B cell (primary cell): ENCODE measurements around the gene SSBP2. TPM values are rescaled to one million over a fixed set of nuclear protein-coding genes. Genes with fewer than 3 reads are reported as not detected.

Source experiments
- ATAC-seq: fragments of 200-7000 bp; cut with Tn5 transposase; one replicate; pipeline ENCODE4 v1.10.0; 2021; ENCODE audit warnings: low read depth, mild to moderate bottlenecking, moderate number of reproducible peaks, moderate library complexity
- CTCF ChIA-PET: fragments of 350-600 bp; sonication (Branson Sonifier 250); formaldehyde crosslinking; loops from one replicate; lab custom pipeline; 2021; ENCODE audit warnings: antibody characterized with exemption, inconsistent platforms; lab: Charles Lee
- POLR2A ChIA-PET: fragments of 350-600 bp; sonication (Branson Sonifier 250); formaldehyde crosslinking; loops from one replicate; lab custom pipeline; 2021; ENCODE audit warnings: antibody characterized with exemption; lab: Charles Lee
- DNase-seq: peaks from one replicate; pipeline ENCODE4 v3.0.0; 2013
- H2AFZ ChIP-seq: 2 replicates; pipeline ENCODE4 v1.6.1; 2012; ENCODE audit warnings: mild to moderate bottlenecking, low read depth, low read length; ENCODE audit not compliant: insufficient read depth, poor library complexity, severe bottlenecking
- H3K27ac ChIP-seq, 2 donors: 1 replicate in 1 of 2; 2 replicates in 1 of 2; pipeline ENCODE4 v1.5.1; 2012 to 2013; ENCODE audit warnings: low read length in 2 of 2, mild to moderate bottlenecking in 2 of 2, moderate library complexity in 1 of 2
- H3K27me3 ChIP-seq, 4 experiments: fragments of 200-600 bp in 1 of 4; sonication (generic) in 1 of 4; replicated peaks in 1 of 4; 1 replicate in 2 of 4; 2 replicates in 2 of 4; pipeline versions ENCODE4 v1.6.1 to v1.7.0; 2013 to 2016; ENCODE audit warnings: low read length in 3 of 4, mild to moderate bottlenecking in 2 of 4, mixed read lengths in 1 of 4, moderate library complexity in 1 of 4; ENCODE audit not compliant: insufficient read depth in 4 of 4, control insufficient read depth in 3 of 4; ENCODE audit errors: control extremely low read depth in 1 of 4
- H3K36me3 ChIP-seq, 2 experiments: replicated peaks in 1 of 2; 1 replicate in 1 of 2; 2 replicates in 1 of 2; pipeline versions ENCODE4 v1.6.1 to v1.7.1; 2013; ENCODE audit warnings: low read length in 1 of 2; ENCODE audit not compliant: insufficient read depth in 2 of 2, control insufficient read depth in 1 of 2; ENCODE audit errors: control extremely low read depth in 1 of 2, extremely low read depth in 1 of 2
- H3K4me1 ChIP-seq, 2 donors: fragments of 200-600 bp in 1 of 2; sonication (generic) in 1 of 2; 1 replicate in 1 of 2; 2 replicates in 1 of 2; pipeline versions ENCODE4 v1.5.1 to v1.6.1; 2013 to 2017; ENCODE audit warnings: low read length in 2 of 2; ENCODE audit not compliant: control insufficient read depth in 2 of 2, insufficient read depth in 2 of 2
- H3K4me2 ChIP-seq: replicated peaks from 2 replicates; pipeline ENCODE3; 2012; ENCODE audit warnings: mild to moderate bottlenecking, low read depth, low read length; ENCODE audit not compliant: poor library complexity, severe bottlenecking
- H3K4me3 ChIP-seq, 5 experiments: fragments of 200-600 bp in 1 of 5; sonication (generic) in 1 of 5; 1 replicate in 3 of 5; 2 replicates in 2 of 5; pipeline versions ENCODE4 v1.5.1 to v1.7.0; 2011 to 2016; ENCODE audit warnings: low read length in 4 of 5, mild to moderate bottlenecking in 4 of 5, low read depth in 2 of 5, control low read depth in 1 of 5, moderate library complexity in 1 of 5; ENCODE audit not compliant: insufficient read depth in 1 of 5; ENCODE audit errors: control extremely low read depth in 1 of 5, extremely low read depth in 1 of 5
- H3K79me2 ChIP-seq: fragments of 200-600 bp; sonication (generic); one replicate; pipeline ENCODE4 v1.6.0; 2016; ENCODE audit warnings: low read length; ENCODE audit not compliant: control insufficient read depth, insufficient read depth
- H3K9ac ChIP-seq: fragments of 200-600 bp; sonication (generic); 2 replicates; pipeline ENCODE4 v1.6.1; 2017; ENCODE audit warnings: mild to moderate bottlenecking, low read length, moderate library complexity
- H3K9me3 ChIP-seq, 3 donors: one replicate each; pipeline versions ENCODE4 v1.6.1 to v1.7.1; 2013; ENCODE audit warnings: low read length in 2 of 3; ENCODE audit not compliant: control insufficient read depth in 2 of 3, insufficient read depth in 1 of 3; ENCODE audit errors: control extremely low read depth in 1 of 3
- H4K20me1 ChIP-seq: 2 replicates; pipeline ENCODE4 v1.6.0; 2012; ENCODE audit warnings: mild to moderate bottlenecking, low read length; ENCODE audit not compliant: insufficient read depth, control insufficient read depth, poor library complexity, severe bottlenecking
- H3K27ac Mint-ChIP-seq: one replicate; pipeline ENCODE4 v1.8.0; 2021; ENCODE audit warnings: mixed read lengths
- H3K27me3 Mint-ChIP-seq: one replicate; pipeline ENCODE4 v1.8.0; 2021; ENCODE audit warnings: mixed read lengths
- H3K4me1 Mint-ChIP-seq: one replicate; pipeline ENCODE4 v1.8.0; 2021; ENCODE audit warnings: mixed read lengths
- H3K4me3 Mint-ChIP-seq: one replicate; pipeline ENCODE4 v1.8.0; 2021; ENCODE audit warnings: mixed read lengths
- H3K9me3 Mint-ChIP-seq: one replicate; pipeline ENCODE4 v1.8.0; 2022; ENCODE audit warnings: mixed read lengths; ENCODE audit not compliant: insufficient read depth
- EZH2 ChIP-seq: IDR thresholded peaks from 2 replicates; pipeline ENCODE4 v1.6.1; 2012; ENCODE audit warnings: borderline replicate concordance, low read depth, mild to moderate bottlenecking, moderate library complexity, low read length; ENCODE audit not compliant: insufficient read depth, poor library complexity, severe bottlenecking
- WGBS: methylation state at CpG from one replicate; pipeline ENCODE4 v1.1.5; 2013; ENCODE audit warnings: missing lambda C conversion rate; ENCODE audit not compliant: insufficient coverage; 5-methylcytosine and 5-hydroxymethylcytosine counted together
- intact Hi-C: fragments of 100-400 bp; cut with micrococcal nuclease; formaldehyde crosslinking; loops from one replicate; pipeline ENCODE4 v1.10.0; 2022
- polyA plus RNA-seq: library from polyadenylated mRNA; depleted of rRNA; stranded (reverse); fragments of >200 nt; gene quantifications from 2 replicates; pipeline ENCODE4 v1.2.3, GENCODE V29; 2012
- total RNA-seq, 2 donors: library from RNA; stranded (reverse); fragments of 120-200 nt in 1 of 2; gene quantifications; 1 replicate in 1 of 2; 2 replicates in 1 of 2; pipeline versions ENCODE4 v1.2.3 to v1.2.4, GENCODE V29; 2013 to 2022
- TF ChIP-seq, protein P1 (sequence below): fragments of 200-600 bp; IDR thresholded peaks from one replicate; pipeline ENCODE4 v1.8.0; 2022; ENCODE audit warnings: antibody characterized with exemption, mild to moderate bottlenecking

SSBP2 gene
- total and polyA plus RNA-seq, 2 donors (not counting 1 experiment from before 2014, with no cell fraction given): 40.9 to 49.6 TPM

DNA sequence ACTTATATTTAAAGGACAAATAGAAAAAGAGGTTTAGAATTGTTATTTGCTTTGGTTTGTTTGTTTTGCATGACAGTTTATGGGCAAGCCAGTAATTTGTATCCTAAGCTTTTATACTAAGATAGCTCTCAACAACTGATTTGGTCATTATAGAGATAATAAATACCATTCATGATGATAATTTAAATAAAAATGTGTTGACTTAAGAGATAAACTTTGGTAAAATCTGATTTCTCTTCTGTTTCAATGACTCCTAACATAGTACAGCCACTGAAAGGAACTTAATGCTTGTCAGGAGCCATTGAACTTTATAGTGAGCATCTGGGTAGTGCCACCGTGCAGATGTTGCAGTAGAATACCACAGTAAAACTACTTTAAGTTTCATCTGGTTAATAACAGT, 196.2 kb downstream of the SSBP2 start:
- H3K4me2 ChIP-seq: no peak overlapping the region
- H3K79me2 ChIP-seq: no peaks in the 10 kb centered on the region
- Mint-ChIP-seq H3K4me1 (peaks cover 6% of the 10 kb centered on the region), H3K27ac (no peak overlapping the region), H3K27me3 (no peaks in the 10 kb centered on the region), H3K4me3 (no peak overlapping the region), H3K9me3 (no peaks in the 10 kb centered on the region)
- H3K27ac ChIP-seq: no peak overlapping the region
- no CpG with 5 or more reads among the region's 1 CpG for WGBS
- no peaks in the 10 kb centered on the region for H3K9me3 ChIP-seq
- TF ChIP-seq, protein P1, sequence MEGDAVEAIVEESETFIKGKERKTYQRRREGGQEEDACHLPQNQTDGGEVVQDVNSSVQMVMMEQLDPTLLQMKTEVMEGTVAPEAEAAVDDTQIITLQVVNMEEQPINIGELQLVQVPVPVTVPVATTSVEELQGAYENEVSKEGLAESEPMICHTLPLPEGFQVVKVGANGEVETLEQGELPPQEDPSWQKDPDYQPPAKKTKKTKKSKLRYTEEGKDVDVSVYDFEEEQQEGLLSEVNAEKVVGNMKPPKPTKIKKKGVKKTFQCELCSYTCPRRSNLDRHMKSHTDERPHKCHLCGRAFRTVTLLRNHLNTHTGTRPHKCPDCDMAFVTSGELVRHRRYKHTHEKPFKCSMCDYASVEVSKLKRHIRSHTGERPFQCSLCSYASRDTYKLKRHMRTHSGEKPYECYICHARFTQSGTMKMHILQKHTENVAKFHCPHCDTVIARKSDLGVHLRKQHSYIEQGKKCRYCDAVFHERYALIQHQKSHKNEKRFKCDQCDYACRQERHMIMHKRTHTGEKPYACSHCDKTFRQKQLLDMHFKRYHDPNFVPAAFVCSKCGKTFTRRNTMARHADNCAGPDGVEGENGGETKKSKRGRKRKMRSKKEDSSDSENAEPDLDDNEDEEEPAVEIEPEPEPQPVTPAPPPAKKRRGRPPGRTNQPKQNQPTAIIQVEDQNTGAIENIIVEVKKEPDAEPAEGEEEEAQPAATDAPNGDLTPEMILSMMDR: no peak
- no peak for TF ChIP-seq EZH2
- H3K36me3 ChIP-seq: peaks cover 0 to 4% of the 10 kb centered on the region in 2 experiments
- intact Hi-C loops: no loop called here
- no peaks in the 10 kb centered on the region for H4K20me1 ChIP-seq
- peaks cover 0 to 3% of the 10 kb centered on the region in 2 donors for H3K4me1 ChIP-seq
- no peak overlapping the region for H2AFZ ChIP-seq
- ATAC-seq: no peak
- CTCF ChIA-PET: no interaction called here
- H3K9ac ChIP-seq: no peak overlapping the region
- H3K27me3 ChIP-seq: no peaks in the 10 kb centered on the region
- DNase-seq: no peak
- H3K4me3 ChIP-seq: no peak overlapping the region
- POLR2A ChIA-PET: no interaction called here

DNA sequence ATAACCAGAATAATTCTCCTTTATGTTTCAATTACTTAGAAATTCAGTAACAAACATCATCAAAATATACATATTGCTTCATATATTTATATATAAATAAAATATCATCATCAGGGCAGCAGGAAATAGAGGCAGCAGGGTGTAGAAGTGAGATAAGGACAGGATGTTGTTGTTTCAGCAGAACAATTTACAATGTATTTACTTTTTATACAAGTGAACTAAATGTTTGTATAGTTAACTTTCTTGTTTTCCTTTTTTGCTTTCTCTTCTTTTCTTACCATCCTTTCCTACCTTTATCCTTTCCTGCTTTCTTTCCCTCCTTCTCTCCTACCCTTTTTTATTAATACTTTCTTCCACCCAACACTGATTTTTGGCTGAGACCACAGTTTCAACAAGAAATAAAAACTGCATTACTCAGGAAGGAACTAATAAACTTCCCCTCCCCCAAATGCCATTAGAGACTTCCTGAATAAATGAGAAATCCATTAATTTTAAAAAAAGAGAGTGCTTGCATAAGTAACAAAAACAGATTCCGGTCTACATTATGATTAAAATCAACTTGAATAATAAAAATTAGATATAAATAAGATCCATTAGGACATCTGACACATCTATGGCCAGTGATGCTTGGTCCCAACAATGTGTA, 197.2 kb downstream of the SSBP2 start:
- DNase-seq: no peak
- ChIA-PET POLR2A (no interaction called here), CTCF (no interaction called here)
- Histone ChIP-seq H3K79me2 (no peaks in the 10 kb centered on the region), H3K9me3 (no peaks in the 10 kb centered on the region), H3K4me1 (peaks cover 0 to 3% of the 10 kb centered on the region in 2 donors), H2AFZ (no peak overlapping the region), H3K4me2 (no peak overlapping the region), H3K9ac (no peak overlapping the region), H3K27me3 (no peaks in the 10 kb centered on the region), H3K27ac (no peak overlapping the region), H4K20me1 (no peaks in the 10 kb centered on the region), H3K4me3 (no peak overlapping the region), H3K36me3 (peaks cover 0 to 7% of the 10 kb centered on the region in 2 experiments)
- H3K4me3 Mint-ChIP-seq: no peak overlapping the region
- intact Hi-C loops: no loop called here
- no peaks in the 10 kb centered on the region for H3K9me3 Mint-ChIP-seq
- no peak for ATAC-seq
- H3K27ac Mint-ChIP-seq: no peak overlapping the region
- H3K27me3 Mint-ChIP-seq: no peaks in the 10 kb centered on the region
- H3K4me1 Mint-ChIP-seq: peaks cover 6% of the 10 kb centered on the region
- TF ChIP-seq, protein P1: no peak
- TF ChIP-seq EZH2: no peak
- no CpG with 5 or more reads among the region's 1 CpG for WGBS
